Body of pancreas (tissue), 4 donors: ENCODE results near the gene NOBOX. TPM values are rescaled to one million over a fixed set of nuclear protein-coding genes. Genes with fewer than 3 reads are reported as not detected.
A peak's percentile ranks its signal among the peaks of the same experiment; 100 is the strongest.

Experiments used
- ATAC-seq: fragments of 150-250 bp; one replicate; pipeline ENCODE4 v1.9.1; 2016
- DNase-seq, 4 donors: peaks; one replicate each; pipeline ENCODE4 v3.0.0-alpha.2; 2019
- H3K27ac ChIP-seq, 4 donors: fragments of 200-600 bp; sonication (generic); 1 replicate in 3 of 4; 2 replicates in 1 of 4; pipeline versions ENCODE4 v1.5.1 to v1.6.1; 2016 to 2019; ENCODE audit warnings: mild to moderate bottlenecking in 1 of 4, mixed read lengths in 1 of 4, moderate library complexity in 1 of 4
- H3K27me3 ChIP-seq, 2 donors: fragments of 200-600 bp; sonication (generic); one replicate each; pipeline ENCODE4 v1.6.0; 2016; ENCODE audit warnings: mild to moderate bottlenecking in 1 of 2
- H3K36me3 ChIP-seq, 2 donors: fragments of 200-600 bp; sonication (generic); replicated peaks in 1 of 2; 2 replicates each; pipeline ENCODE4 v1.5.1; 2016; ENCODE audit warnings: low read depth in 2 of 2; ENCODE audit not compliant: insufficient read depth in 1 of 2
- H3K4me1 ChIP-seq: fragments of 200-600 bp; sonication (generic); one replicate; pipeline ENCODE4 v1.6.0; 2016
- H3K4me3 ChIP-seq, 2 donors: fragments of 200-600 bp; sonication (generic); 1 replicate in 1 of 2; 2 replicates in 1 of 2; pipeline ENCODE4 v1.5.1; 2016 to 2019
- H3K9me3 ChIP-seq, 3 donors: fragments of 200-600 bp; sonication (generic); 1 replicate in 2 of 3; 2 replicates in 1 of 3; pipeline ENCODE4 v1.5.1; 2016
- POLR2A ChIP-seq, 3 donors: fragments of 450-650 bp; IDR thresholded peaks; one replicate each; pipeline ENCODE4 v1.6.1; 2016; ENCODE audit warnings: antibody characterized with exemption in 3 of 3, mild to moderate bottlenecking in 2 of 3
- WGBS, 2 donors: methylation state at CpG; one replicate each; pipeline ENCODE4 v1.1.5; 2017; 5-methylcytosine and 5-hydroxymethylcytosine counted together
- intact Hi-C: fragments of 100-400 bp; cut with DNase I; formaldehyde crosslinking; loops from one replicate; pipeline ENCODE4 v1.15.1; 2023
- total RNA-seq, 2 donors: library from RNA; depleted of rRNA; stranded (reverse); fragments of >200 nt; gene quantifications; one replicate each; pipeline ENCODE4 v1.1.0, GENCODE V29; 2016
- TF ChIP-seq, protein P1 (sequence below), 7 experiments: fragments of 450-650 bp in 4 of 7; fragments of 200-600 bp in 3 of 7; sonication (generic) in 3 of 7; IDR thresholded peaks; one replicate each; pipeline ENCODE4 v1.5.1; 2016 to 2019; ENCODE audit warnings: antibody characterized with exemption in 7 of 7

NOBOX gene
- total RNA-seq, 2 donors from 2014 or later = not detected

DNA sequence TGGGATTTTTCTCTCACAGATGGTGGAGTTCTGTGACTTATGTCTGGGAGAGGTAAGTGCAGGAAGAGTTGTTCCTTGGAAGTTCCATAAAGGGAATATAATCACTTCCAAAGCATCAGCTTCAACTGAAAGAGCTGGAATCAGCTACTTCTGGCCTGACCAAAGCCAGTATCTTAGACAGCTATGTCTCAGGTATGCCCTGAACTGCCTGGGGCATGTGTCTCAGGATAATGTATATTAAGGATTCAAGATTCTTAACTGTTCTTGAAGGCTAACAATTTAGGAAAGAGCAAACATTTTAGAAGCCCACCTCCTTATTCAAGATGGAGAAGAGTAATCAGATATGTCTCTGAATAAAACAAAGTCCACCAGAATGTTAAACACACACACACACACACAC lies 12.4 kb upstream of the NOBOX start:
- Histone ChIP-seq H3K27me3 (no peaks in the 10 kb centered on the region), H3K36me3 (no peaks in the 10 kb centered on the region), H3K9me3 (no peaks in the 10 kb centered on the region), H3K4me3 (no peak overlapping the region), H3K4me1 (no peaks in the 10 kb centered on the region), H3K27ac (no peak overlapping the region)
- no peak for TF ChIP-seq POLR2A (IDR thresholded peaks at IDR 0.05)
- TF ChIP-seq, protein P1, sequence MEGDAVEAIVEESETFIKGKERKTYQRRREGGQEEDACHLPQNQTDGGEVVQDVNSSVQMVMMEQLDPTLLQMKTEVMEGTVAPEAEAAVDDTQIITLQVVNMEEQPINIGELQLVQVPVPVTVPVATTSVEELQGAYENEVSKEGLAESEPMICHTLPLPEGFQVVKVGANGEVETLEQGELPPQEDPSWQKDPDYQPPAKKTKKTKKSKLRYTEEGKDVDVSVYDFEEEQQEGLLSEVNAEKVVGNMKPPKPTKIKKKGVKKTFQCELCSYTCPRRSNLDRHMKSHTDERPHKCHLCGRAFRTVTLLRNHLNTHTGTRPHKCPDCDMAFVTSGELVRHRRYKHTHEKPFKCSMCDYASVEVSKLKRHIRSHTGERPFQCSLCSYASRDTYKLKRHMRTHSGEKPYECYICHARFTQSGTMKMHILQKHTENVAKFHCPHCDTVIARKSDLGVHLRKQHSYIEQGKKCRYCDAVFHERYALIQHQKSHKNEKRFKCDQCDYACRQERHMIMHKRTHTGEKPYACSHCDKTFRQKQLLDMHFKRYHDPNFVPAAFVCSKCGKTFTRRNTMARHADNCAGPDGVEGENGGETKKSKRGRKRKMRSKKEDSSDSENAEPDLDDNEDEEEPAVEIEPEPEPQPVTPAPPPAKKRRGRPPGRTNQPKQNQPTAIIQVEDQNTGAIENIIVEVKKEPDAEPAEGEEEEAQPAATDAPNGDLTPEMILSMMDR (IDR thresholded peaks at IDR 0.05) = no peak
- no peak for ATAC-seq
- DNase-seq = no peak
- intact Hi-C loops = no loop called here

DNA sequence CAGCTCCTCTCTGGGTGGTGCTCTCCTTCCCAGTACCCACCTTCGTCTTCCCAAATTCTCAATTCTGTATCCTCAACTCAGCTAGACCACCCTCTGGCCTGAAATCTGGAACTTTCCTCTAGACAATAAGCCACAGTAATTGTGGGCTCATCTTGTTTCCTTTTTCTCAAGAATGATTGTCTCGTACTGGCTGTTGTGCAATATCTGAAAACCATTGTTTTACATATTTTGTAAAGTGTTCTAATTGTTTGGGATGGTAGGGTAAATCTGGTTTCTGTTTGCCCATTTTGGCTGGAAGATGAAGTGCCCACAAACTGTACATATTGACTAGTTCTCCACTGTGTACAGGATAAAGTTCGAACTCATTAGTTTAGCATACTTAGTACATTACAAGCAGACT lies 11.3 kb upstream of the NOBOX start:
- WGBS, 2 donors = 46 to 54% methylated on average over 3 of the region's 3 CpGs
- DNase-seq = no peak
- no peak overlapping the region for H3K27ac ChIP-seq
- ATAC-seq = no peak
- H3K4me3 ChIP-seq = no peak overlapping the region
- no peaks in the 10 kb centered on the region for H3K4me1 ChIP-seq
- H3K27me3 ChIP-seq = no peaks in the 10 kb centered on the region
- no peaks in the 10 kb centered on the region for H3K9me3 ChIP-seq
- TF ChIP-seq, protein P1 (IDR thresholded peaks at IDR 0.05) = no peak
- TF ChIP-seq POLR2A (IDR thresholded peaks at IDR 0.05) = no peak
- H3K36me3 ChIP-seq = no peaks in the 10 kb centered on the region
- intact Hi-C loops = no loop called here

DNA sequence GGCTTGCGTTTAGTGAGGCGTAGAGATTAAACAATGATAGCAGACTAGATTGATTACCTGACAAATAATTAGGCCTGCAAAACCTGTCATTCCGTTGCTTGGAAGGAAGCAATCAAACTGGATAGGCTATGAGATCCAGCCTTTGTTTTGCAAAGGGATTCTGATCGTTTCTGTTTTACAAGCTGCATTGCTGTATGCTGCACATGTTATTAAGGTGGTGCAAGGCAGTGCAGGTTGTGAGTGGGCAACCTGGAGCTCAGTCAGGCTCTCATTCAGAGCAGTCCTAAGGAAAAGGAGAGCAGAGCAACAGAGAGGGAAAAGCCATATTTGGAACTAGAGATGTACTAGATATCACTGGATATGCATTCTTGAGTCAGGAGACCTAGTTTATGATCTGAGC lies 6.9 kb upstream of the NOBOX start:
- Histone ChIP-seq H3K9me3 (no peaks in the 10 kb centered on the region), H3K27me3 (no peaks in the 10 kb centered on the region), H3K4me3 (no peak overlapping the region), H3K4me1 (no peaks in the 10 kb centered on the region), H3K36me3 (no peaks in the 10 kb centered on the region), H3K27ac (no peak overlapping the region)
- 19 to 20% methylated on average over 4 of the region's 4 CpGs for WGBS, 2 donors
- DNase-seq = no peak
- TF ChIP-seq, protein P1 (IDR thresholded peaks at IDR 0.05) = no peak
- no peak for TF ChIP-seq POLR2A (IDR thresholded peaks at IDR 0.05)
- no peak for ATAC-seq
- intact Hi-C loops = no loop called here

DNA sequence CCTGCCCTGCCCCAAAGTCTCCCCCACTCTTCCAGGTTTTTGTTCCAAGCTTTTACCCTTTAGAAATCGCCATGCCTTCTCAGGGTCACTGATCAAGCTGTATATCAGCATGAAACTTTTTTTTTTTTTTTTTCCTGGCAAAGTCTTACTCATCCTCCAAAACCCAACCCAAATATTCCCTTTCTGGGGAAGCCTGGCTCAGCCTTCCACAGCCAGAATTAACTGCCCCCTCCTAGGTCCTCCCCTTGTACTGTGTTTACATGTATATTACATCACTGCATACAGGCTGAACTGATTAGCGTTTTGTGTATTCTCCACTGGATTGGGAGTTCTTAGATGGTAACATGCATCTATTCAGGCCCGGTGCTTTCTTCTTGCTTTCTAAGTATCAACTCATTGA lies 4.6 kb upstream of the NOBOX start:
- ATAC-seq (no peak), DNase-seq (no peak)
- TF ChIP-seq POLR2A (IDR thresholded peaks at IDR 0.05) = no peak
- TF ChIP-seq, protein P1 (IDR thresholded peaks at IDR 0.05) = no peak
- Histone ChIP-seq H3K9me3 (no peaks in the 10 kb centered on the region), H3K4me3 (no peak overlapping the region), H3K27me3 (no peaks in the 10 kb centered on the region), H3K27ac (no peak overlapping the region), H3K4me1 (no peaks in the 10 kb centered on the region), H3K36me3 (no peaks in the 10 kb centered on the region)
- 56 to 59% methylated on average over 3 of the region's 3 CpGs for WGBS, 2 donors
- intact Hi-C loops = no loop called here

DNA sequence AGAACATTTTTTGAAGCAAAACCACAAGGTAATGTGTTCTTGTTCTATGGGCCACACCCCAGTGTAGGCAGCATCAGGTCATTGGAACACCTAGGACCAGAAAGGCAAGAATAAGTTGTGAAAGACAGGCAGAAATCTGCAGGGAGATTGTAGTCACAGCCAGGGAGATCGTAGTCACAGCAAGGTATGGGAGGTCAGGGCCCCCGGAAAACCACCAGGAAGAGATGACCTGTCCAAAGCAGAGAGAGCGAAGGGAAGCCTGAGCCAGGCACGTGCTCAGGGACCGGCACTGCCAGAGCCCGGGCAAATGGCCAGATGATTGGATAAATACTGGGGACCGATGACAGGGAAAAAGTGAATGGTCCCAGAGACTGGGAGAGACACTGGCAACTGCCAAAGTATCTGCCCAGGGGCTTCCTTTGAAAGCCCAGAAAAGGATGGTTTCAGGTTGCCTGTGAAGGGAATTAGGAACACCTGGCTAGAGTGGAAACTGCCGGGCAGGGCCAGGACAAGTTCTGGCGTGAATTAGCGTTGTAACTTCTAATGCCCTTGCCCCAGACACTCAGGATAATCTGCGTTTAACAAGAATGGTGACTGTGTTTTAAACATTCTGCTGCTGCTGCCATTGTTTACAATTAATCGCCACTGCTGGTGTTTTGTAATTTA lies 3.9 kb upstream of the NOBOX start:
- H3K27ac ChIP-seq = no peak overlapping the region
- no peaks in the 10 kb centered on the region for H3K36me3 ChIP-seq
- H3K27me3 ChIP-seq = no peaks in the 10 kb centered on the region
- TF ChIP-seq, protein P1 (IDR thresholded peaks at IDR 0.05) = no peak
- TF ChIP-seq POLR2A (IDR thresholded peaks at IDR 0.05) = no peak
- DNase-seq (peak in 2 of 4 donors; percentile 6 to 42), ATAC-seq (no peak)
- WGBS, 2 donors = 37 to 53% methylated on average over 12 of the region's 12 CpGs
- no peaks in the 10 kb centered on the region for H3K4me1 ChIP-seq
- no peaks in the 10 kb centered on the region for H3K9me3 ChIP-seq
- intact Hi-C loops = no loop called here
- H3K4me3 ChIP-seq = no peak overlapping the region
